ENCODE data around the gene NCKAP5. TPM values are rescaled to one million over a fixed set of nuclear protein-coding genes. Genes with fewer than 3 reads are reported as not detected.

Gene NCKAP5
- total and polyA plus RNA-seq, 2 of the 13 experiments (the other 11 are each of a cell fraction or from before 2014, with no cell fraction given): 0.01 TPM; not detected in 1

- no peaks in the 10 kb centered on the region for H4K20me1 ChIP-seq (ENCODE audit: insufficient read depth, low read length)
- DNase-seq (ENCODE audit: low spot score) (no peak), FAIRE-seq (no peak), ATAC-seq (no peak)
- H3K4me2 ChIP-seq (ENCODE audit: low read depth, low read length): no peak overlapping the region
- WGBS (ENCODE audit: low lambda C conversion rate): 38% methylated on average over 4 of the region's 4 CpGs
- no peaks in the 10 kb centered on the region for H3K4me1 ChIP-seq (ENCODE audit: insufficient read depth, low read length)
- H3K27ac ChIP-seq (ENCODE audit: extremely low read length, insufficient read depth, low read length): no peak overlapping the region
- H3K79me2 ChIP-seq (ENCODE audit: insufficient read depth, low read length): no peaks in the 10 kb centered on the region
- no peak overlapping the region for H3K4me3 ChIP-seq (replicated peaks in 1 of 3; ENCODE audit: insufficient read depth in 1 of 3, low read depth in 2 of 3, low read length in 3 of 3)
- in situ Hi-C loops (cut with HindIII; ENCODE audit: extremely low pct_ligation_motif_present, low pct_unique_long_range_greater_than_20kb) (no loop called here), intact Hi-C loops (cut with micrococcal nuclease; ENCODE audit: unreplicated experiment) (no loop called here)
- no peaks in the 10 kb centered on the region for H3K36me3 ChIP-seq (replicated peaks in 1 of 2; ENCODE audit: control insufficient read depth in 1 of 2, insufficient read depth in 2 of 2, low read length in 2 of 2)
- POLR2A ChIA-PET: no interaction called here
- no peak overlapping the region for H2AFZ ChIP-seq (ENCODE audit: low read length)
- H3K27me3 ChIP-seq (ENCODE audit: control insufficient read depth in 1 of 2, insufficient read depth in 2 of 2, low read length in 2 of 2): no peaks in the 10 kb centered on the region
- H3K9me3 ChIP-seq (ENCODE audit: low read length): no peaks in the 10 kb centered on the region
- BruUV-seq (replicated peaks): no TSS peak
- no peak overlapping the region for H3K9ac ChIP-seq (ENCODE audit: insufficient read depth, low read depth, low read length)
- CTCF ChIA-PET (ENCODE audit: low intra/inter-chr PET ratio, low total read pairs): no interaction called here
- no peak for TF ChIP-seq KAT2B (IDR thresholded peaks at IDR 0.05; ENCODE audit: borderline replicate concordance, low read depth, low read length)
- no peak for TF ChIP-seq ZNF687 (CRISPR knock-in tag; IDR thresholded peaks at IDR 0.05)
- TF ChIP-seq GZF1 (CRISPR knock-in tag; IDR thresholded peaks at IDR 0.05): no peak
- no peak for TF ChIP-seq ZNF607 (CRISPR knock-in tag; IDR thresholded peaks at IDR 0.05; ENCODE audit: borderline replicate concordance)
- no peak for TF ChIP-seq JUNB (CRISPR knock-in tag; IDR thresholded peaks at IDR 0.05; ENCODE audit: borderline replicate concordance)
- no peak for TF ChIP-seq STAT6 (CRISPR knock-in tag; IDR thresholded peaks at IDR 0.05; ENCODE audit: borderline replicate concordance)
- no peak for TF ChIP-seq TAF15 (IDR thresholded peaks at IDR 0.05; ENCODE audit: low read depth, low read length, poor library complexity, severe bottlenecking)
- TF ChIP-seq ZNF556 (CRISPR knock-in tag; IDR thresholded peaks at IDR 0.05; ENCODE audit: borderline replicate concordance): no peak
- no peak for TF ChIP-seq CHD4 (IDR thresholded peaks at IDR 0.05; ENCODE audit: borderline replicate concordance, low read length)
- no peak for TF ChIP-seq ARID5B (CRISPR knock-in tag; IDR thresholded peaks at IDR 0.05)
- TF ChIP-seq ZFP91 (CRISPR knock-in tag; IDR thresholded peaks at IDR 0.05; ENCODE audit: borderline replicate concordance): no peak
- no peak for TF ChIP-seq ZNF577 (CRISPR knock-in tag; IDR thresholded peaks at IDR 0.05; ENCODE audit: borderline replicate concordance, low read depth)
These were observed 876.7 kb downstream of the NCKAP5 start for GRCh38 chr2:132691556-132691955.

Measured in HepG2 (cell line).